Neural cell (in vitro differentiated cells): Measurements from ENCODE around the gene CHD2. TPM values are rescaled to one million over a fixed set of nuclear protein-coding genes. Genes with fewer than 3 reads are reported as not detected.

Experiments used
- H2AFZ ChIP-seq: fragments of 200-600, 300-800 bp; sonication (generic), shearing (Covaris generic); 2 replicates; pipeline ENCODE4 v1.6.0; 2014; ENCODE audit warnings: low read depth, mild to moderate bottlenecking, antibody characterized with exemption, low read length, moderate library complexity
- H3F3A ChIP-seq: fragments of 200-600 bp; shearing (Covaris generic); 2 replicates; pipeline ENCODE4 v1.6.1; 2016; ENCODE audit warnings: mild to moderate bottlenecking, moderate library complexity, mixed read lengths, antibody characterized with exemption, low read length; ENCODE audit not compliant: insufficient read depth, poor library complexity, severe bottlenecking
- H3K27ac ChIP-seq: fragments of 200-600, 300-800 bp; sonication (generic), shearing (Covaris generic); 2 replicates; pipeline ENCODE4 v1.5.1; 2014; ENCODE audit warnings: mild to moderate bottlenecking, low read length, moderate library complexity
- H3K27me3 ChIP-seq: fragments of 300-800, 200-600 bp; sonication (generic), shearing (Covaris generic); 2 replicates; pipeline ENCODE4 v1.6.0; 2014; ENCODE audit warnings: mild to moderate bottlenecking, low read depth, low read length, moderate library complexity; ENCODE audit not compliant: insufficient read depth
- H3K36me3 ChIP-seq: fragments of 300-800, 200-600 bp; sonication (generic), shearing (Covaris generic); 2 replicates; pipeline ENCODE4 v1.5.1; 2014; ENCODE audit warnings: mild to moderate bottlenecking, antibody characterized with exemption, low read length, moderate library complexity; ENCODE audit not compliant: insufficient read depth
- H3K4me2 ChIP-seq: fragments of 300-800, 200-600 bp; sonication (generic), shearing (Covaris generic); 2 replicates; pipeline ENCODE4 v1.6.0; 2014; ENCODE audit warnings: mild to moderate bottlenecking, low read length
- H3K4me3 ChIP-seq: fragments of 300-800, 200-600 bp; sonication (generic), shearing (Covaris generic); 2 replicates; pipeline ENCODE4 v1.5.1; 2014; ENCODE audit warnings: mild to moderate bottlenecking, low read length, moderate library complexity
- H3K79me2 ChIP-seq: fragments of 200-600 bp; shearing (Covaris generic); replicated peaks from 2 replicates; pipeline ENCODE4 v1.6.0; 2014; ENCODE audit warnings: mild to moderate bottlenecking, low read length, moderate library complexity; ENCODE audit not compliant: insufficient read depth
- H3K9ac ChIP-seq: fragments of 300-800, 200-600 bp; sonication (generic), shearing (Covaris generic); 2 replicates; pipeline ENCODE4 v1.6.1; 2016; ENCODE audit warnings: mild to moderate bottlenecking, low read length, mixed read lengths
- H3K9me2 ChIP-seq: fragments of 200-600 bp; shearing (Covaris generic); 2 replicates; pipeline ENCODE4 v1.6.1; 2016; ENCODE audit warnings: mild to moderate bottlenecking, low read length, mixed read lengths; ENCODE audit not compliant: insufficient read depth
- H3K9me3 ChIP-seq: fragments of 200-600, 300-800 bp; sonication (generic), shearing (Covaris generic); 2 replicates; pipeline ENCODE4 v1.6.1; 2016; ENCODE audit warnings: mild to moderate bottlenecking, mixed run types, low read length, moderate library complexity, mixed read lengths
- H4K20me1 ChIP-seq: fragments of 200-600 bp; shearing (Covaris generic); 2 replicates; pipeline ENCODE4 v1.6.1; 2016; ENCODE audit warnings: mild to moderate bottlenecking, mixed run types; ENCODE audit not compliant: insufficient read depth
- CTCF ChIP-seq: fragments of 450-650 bp; IDR thresholded peaks from 2 replicates; pipeline ENCODE4 v1.5.1; 2014; ENCODE audit warnings: antibody characterized with exemption, mild to moderate bottlenecking, moderate library complexity; ENCODE audit not compliant: poor library complexity, severe bottlenecking
- EP300 ChIP-seq: fragments of 450-650 bp; conservative IDR thresholded peaks from 2 replicates; pipeline ENCODE4 v1.6.1; 2014; ENCODE audit warnings: antibody characterized with exemption, mild to moderate bottlenecking, moderate library complexity; ENCODE audit not compliant: poor library complexity, severe bottlenecking
- EZH2 ChIP-seq: fragments of 200-600, 300-800 bp; shearing (Covaris generic), sonication (generic); IDR thresholded peaks from 2 replicates; pipeline ENCODE4 v1.6.1; 2014; ENCODE audit warnings: antibody characterized with exemption, low read length, borderline replicate concordance, mild to moderate bottlenecking; ENCODE audit not compliant: insufficient read depth, poor library complexity, severe bottlenecking
- MXI1 ChIP-seq: fragments of 450-650 bp; conservative IDR thresholded peaks from 2 replicates; pipeline ENCODE4 v1.6.1; 2014; ENCODE audit warnings: antibody characterized with exemption, mild to moderate bottlenecking; ENCODE audit not compliant: poor library complexity, severe bottlenecking
- POLR2AphosphoS5 ChIP-seq: IDR thresholded peaks from 2 replicates; pipeline ENCODE4 v1.6.1; 2012
- RAD21 ChIP-seq: fragments of 450-650 bp; conservative IDR thresholded peaks from 2 replicates; pipeline ENCODE4 v1.6.1; 2014; ENCODE audit warnings: antibody characterized with exemption, mild to moderate bottlenecking, moderate library complexity
- SMC3 ChIP-seq: fragments of 450-650 bp; conservative IDR thresholded peaks from 2 replicates; pipeline ENCODE4 v1.6.1; 2014; ENCODE audit warnings: antibody characterized with exemption, mild to moderate bottlenecking, moderate library complexity; ENCODE audit not compliant: poor library complexity
- TAF1 ChIP-seq: IDR thresholded peaks from 2 replicates; pipeline ENCODE4 v1.6.1; 2012; ENCODE audit warnings: low read depth
- polyA plus RNA-seq: library from polyadenylated mRNA; depleted of rRNA; stranded (reverse); fragments of >200 nt; gene quantifications from 2 replicates; pipeline ENCODE4 v1.2.3, GENCODE V29; 2014
- TF ChIP-seq, protein P1 (sequence below): IDR thresholded peaks from 2 replicates; pipeline ENCODE4 v1.6.1; 2012; ENCODE audit warnings: borderline replicate concordance

Gene CHD2
- polyA plus RNA-seq, 1 donor from 2014 or later: 113 TPM

- no peaks in the 10 kb centered on the region for H3F3A ChIP-seq
- H3K27ac ChIP-seq: no peak overlapping the region
- H3K9me3 ChIP-seq: peaks cover 3% of the 10 kb centered on the region
- TF ChIP-seq CTCF (no peak), MXI1 (no peak), EZH2 (no peak), RAD21 (no peak), TAF1 (no peak), EP300 (no peak), POLR2AphosphoS5 (no peak), SMC3 (no peak)
- TF ChIP-seq, protein P1, sequence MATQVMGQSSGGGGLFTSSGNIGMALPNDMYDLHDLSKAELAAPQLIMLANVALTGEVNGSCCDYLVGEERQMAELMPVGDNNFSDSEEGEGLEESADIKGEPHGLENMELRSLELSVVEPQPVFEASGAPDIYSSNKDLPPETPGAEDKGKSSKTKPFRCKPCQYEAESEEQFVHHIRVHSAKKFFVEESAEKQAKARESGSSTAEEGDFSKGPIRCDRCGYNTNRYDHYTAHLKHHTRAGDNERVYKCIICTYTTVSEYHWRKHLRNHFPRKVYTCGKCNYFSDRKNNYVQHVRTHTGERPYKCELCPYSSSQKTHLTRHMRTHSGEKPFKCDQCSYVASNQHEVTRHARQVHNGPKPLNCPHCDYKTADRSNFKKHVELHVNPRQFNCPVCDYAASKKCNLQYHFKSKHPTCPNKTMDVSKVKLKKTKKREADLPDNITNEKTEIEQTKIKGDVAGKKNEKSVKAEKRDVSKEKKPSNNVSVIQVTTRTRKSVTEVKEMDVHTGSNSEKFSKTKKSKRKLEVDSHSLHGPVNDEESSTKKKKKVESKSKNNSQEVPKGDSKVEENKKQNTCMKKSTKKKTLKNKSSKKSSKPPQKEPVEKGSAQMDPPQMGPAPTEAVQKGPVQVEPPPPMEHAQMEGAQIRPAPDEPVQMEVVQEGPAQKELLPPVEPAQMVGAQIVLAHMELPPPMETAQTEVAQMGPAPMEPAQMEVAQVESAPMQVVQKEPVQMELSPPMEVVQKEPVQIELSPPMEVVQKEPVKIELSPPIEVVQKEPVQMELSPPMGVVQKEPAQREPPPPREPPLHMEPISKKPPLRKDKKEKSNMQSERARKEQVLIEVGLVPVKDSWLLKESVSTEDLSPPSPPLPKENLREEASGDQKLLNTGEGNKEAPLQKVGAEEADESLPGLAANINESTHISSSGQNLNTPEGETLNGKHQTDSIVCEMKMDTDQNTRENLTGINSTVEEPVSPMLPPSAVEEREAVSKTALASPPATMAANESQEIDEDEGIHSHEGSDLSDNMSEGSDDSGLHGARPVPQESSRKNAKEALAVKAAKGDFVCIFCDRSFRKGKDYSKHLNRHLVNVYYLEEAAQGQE: no peak
- H3K79me2 ChIP-seq: no peaks in the 10 kb centered on the region
- no peak overlapping the region for H3K4me2 ChIP-seq
- H3K4me3 ChIP-seq: no peak overlapping the region
- no peaks in the 10 kb centered on the region for H3K27me3 ChIP-seq
- H3K36me3 ChIP-seq: no peaks in the 10 kb centered on the region
- H2AFZ ChIP-seq: no peak overlapping the region
- no peaks in the 10 kb centered on the region for H3K9me2 ChIP-seq
- no peak overlapping the region for H3K9ac ChIP-seq
- no peaks in the 10 kb centered on the region for H4K20me1 ChIP-seq
Observed at GRCh38 chr15:92861742-92862141, 38.4 kb upstream of the CHD2 start.

GRCh38 chr15:92864127-92864814 is 35.9 kb upstream of the CHD2 start:
- H3K9me2 ChIP-seq: no peaks in the 10 kb centered on the region
- H4K20me1 ChIP-seq: no peaks in the 10 kb centered on the region
- H3K4me3 ChIP-seq: no peak overlapping the region
- no peak overlapping the region for H3K27ac ChIP-seq
- H3K36me3 ChIP-seq: no peaks in the 10 kb centered on the region
- no peak overlapping the region for H2AFZ ChIP-seq
- H3K4me2 ChIP-seq: no peak overlapping the region
- no peak overlapping the region for H3K9ac ChIP-seq
- H3F3A ChIP-seq: no peaks in the 10 kb centered on the region
- H3K79me2 ChIP-seq: no peaks in the 10 kb centered on the region
- no peaks in the 10 kb centered on the region for H3K27me3 ChIP-seq
- TF ChIP-seq MXI1 (no peak), SMC3 (no peak), POLR2AphosphoS5 (no peak), EZH2 (no peak), EP300 (no peak), CTCF (no peak), RAD21 (no peak), TAF1 (no peak)
- TF ChIP-seq, protein P1: no peak
- peaks cover 3% of the 10 kb centered on the region for H3K9me3 ChIP-seq
